A549 (cell line): Measurements from ENCODE around the gene TTC28.

Experiments
- FOSL2 ChIP-seq, 2 experiments: fragments of 450-650 bp in 1 of 2; fragments of >200 bp in 1 of 2; sonication (Bioruptor Twin) in 1 of 2; formaldehyde crosslinking; IDR thresholded peaks; 2 replicates each; pipeline versions ENCODE4 v1.5.0 to v1.6.1; 2016 to 2020; ENCODE audit warnings: mild to moderate bottlenecking in 1 of 2, moderate library complexity in 1 of 2
- ZFP36 ChIP-seq: fragments of 450-650 bp; IDR thresholded peaks from 2 replicates; pipeline ENCODE4 v1.6.1; 2014; ENCODE audit warnings: borderline replicate concordance; ENCODE audit not compliant: partially characterized antibody

DNA sequence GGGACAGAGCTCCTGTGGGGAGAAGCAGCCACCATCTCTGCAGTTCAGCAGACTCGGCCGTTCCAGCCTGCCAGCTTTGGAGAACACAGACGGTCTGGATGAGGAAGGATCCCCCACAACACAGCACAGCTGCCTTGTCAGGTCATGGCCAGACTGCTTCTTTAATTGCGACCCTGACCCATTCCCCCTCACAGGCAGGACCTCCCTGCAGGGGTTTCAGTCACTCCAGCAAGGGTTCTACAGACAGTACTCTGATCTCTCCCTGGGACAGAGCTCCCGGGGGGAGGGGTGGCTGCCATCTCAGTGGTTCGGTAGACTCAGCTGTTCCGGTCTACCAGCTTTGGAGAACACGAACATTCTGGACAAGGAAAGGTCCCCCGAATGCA, 173.5 kb downstream of the TTC28 start:
- TF ChIP-seq ZFP36 (no peak), FOSL2 (IDR thresholded peaks at IDR 0.05) (no peak), FOSL2 (CRISPR knock-in tag; IDR thresholded peaks at IDR 0.05) (no peak)
